ENCODE data around the gene CELF5. TPM values are rescaled to one million over a fixed set of nuclear protein-coding genes. Genes with fewer than 3 reads are reported as not detected.

Gene CELF5
- total and polyA plus RNA-seq, 2 donors (not counting 1 experiment from before 2014, with no cell fraction given) = 0.15 TPM; not detected in 1

DNA sequence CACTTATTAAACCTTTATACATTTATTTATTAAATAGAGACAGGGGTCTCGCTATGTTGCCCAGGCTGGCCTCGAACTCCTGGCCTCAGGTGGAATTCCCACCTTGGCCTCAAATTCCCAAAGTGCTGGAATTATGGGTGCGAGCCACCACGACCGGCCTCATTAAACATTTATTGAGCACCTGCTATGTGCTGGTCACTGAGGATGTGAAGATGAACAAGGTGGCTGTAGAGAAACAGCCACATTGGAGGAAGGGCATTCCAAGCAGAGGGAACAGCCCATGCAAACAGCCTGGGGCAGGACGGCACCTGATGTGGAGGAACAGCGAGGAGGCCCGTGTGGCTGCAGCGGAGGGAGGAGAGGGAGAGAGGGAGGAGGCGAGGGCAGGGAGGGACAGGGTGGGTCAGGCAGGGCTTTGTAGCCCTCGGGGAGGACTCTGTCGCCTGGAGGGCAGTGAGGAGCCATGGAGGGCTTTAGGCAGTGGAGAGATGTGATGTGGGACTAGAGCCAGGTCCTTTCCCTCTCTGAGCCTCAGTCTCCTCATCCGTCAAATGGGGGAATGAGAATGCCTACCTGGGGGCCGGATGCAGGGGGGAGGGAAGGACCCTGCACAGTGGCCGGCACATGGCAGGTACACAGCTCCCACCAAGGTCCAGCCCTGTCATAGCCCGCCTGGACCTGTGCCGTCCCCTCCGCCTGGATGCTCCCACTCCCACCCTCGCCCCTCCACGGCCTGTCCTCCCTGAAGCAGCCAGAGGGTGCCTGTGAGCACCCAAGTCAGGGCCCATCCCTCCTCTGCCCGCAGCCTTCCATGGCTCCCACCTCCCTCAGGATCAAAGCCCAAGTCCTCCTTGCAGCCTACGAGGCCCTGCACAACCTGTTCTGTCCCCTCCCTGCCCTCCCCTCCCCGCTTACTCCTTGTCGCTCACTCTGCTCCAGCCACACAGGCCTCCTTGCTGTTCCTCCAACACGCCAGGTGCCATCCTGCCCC lies 120.4 kb downstream of the CELF5 start:
- H3K9me3 Mint-ChIP-seq (ENCODE audit: insufficient read depth) = no peaks in the 10 kb centered on the region
- Histone ChIP-seq H3K9me3 (ENCODE audit: control extremely low read depth in 1 of 3, control insufficient read depth in 2 of 3, insufficient read depth in 1 of 3, low read length in 2 of 3) (peaks cover 0 to 5% (median 0%) of the 10 kb centered on the region in 3 donors), H3K4me1 (ENCODE audit: control insufficient read depth in 2 of 2, insufficient read depth in 2 of 2, low read length in 2 of 2) (no peaks in the 10 kb centered on the region), H3K27me3 (replicated peaks in 1 of 4; ENCODE audit: control extremely low read depth in 1 of 4, control insufficient read depth in 3 of 4, insufficient read depth in 4 of 4, low read length in 3 of 4) (peaks cover 0 to 3% (median 0%) of the 10 kb centered on the region in 4 experiments), H2AFZ (ENCODE audit: insufficient read depth, low read depth, low read length, poor library complexity, severe bottlenecking) (no peak overlapping the region), H3K9ac (ENCODE audit: low read length) (no peak overlapping the region), H3K27ac (ENCODE audit: low read length in 2 of 2) (no peak overlapping the region), H3K79me2 (ENCODE audit: control insufficient read depth, insufficient read depth, low read length) (no peaks in the 10 kb centered on the region), H3K36me3 (replicated peaks in 1 of 2; ENCODE audit: control extremely low read depth in 1 of 2, control insufficient read depth in 1 of 2, extremely low read depth in 1 of 2, insufficient read depth in 2 of 2, low read length in 1 of 2) (no peaks in the 10 kb centered on the region), H4K20me1 (ENCODE audit: control insufficient read depth, insufficient read depth, low read length, poor library complexity, severe bottlenecking) (no peaks in the 10 kb centered on the region), H3K4me3 (ENCODE audit: control extremely low read depth in 1 of 5, extremely low read depth in 1 of 5, insufficient read depth in 1 of 5, low read depth in 2 of 5, low read length in 4 of 5) (no peak overlapping the region), H3K4me2 (replicated peaks; ENCODE audit: low read depth, low read length, poor library complexity, severe bottlenecking) (no peak overlapping the region)
- H3K27ac Mint-ChIP-seq = no peak overlapping the region
- CTCF ChIA-PET = interaction anchor here (0.6 kb wide), 2 partner anchors 98 to 471 kb away, joined by 3 to 5 read pairs; no protein-coding TSS in a partner anchor
- DNase-seq (no peak), ATAC-seq (ENCODE audit: low read depth) (no peak)
- TF ChIP-seq, protein P1, sequence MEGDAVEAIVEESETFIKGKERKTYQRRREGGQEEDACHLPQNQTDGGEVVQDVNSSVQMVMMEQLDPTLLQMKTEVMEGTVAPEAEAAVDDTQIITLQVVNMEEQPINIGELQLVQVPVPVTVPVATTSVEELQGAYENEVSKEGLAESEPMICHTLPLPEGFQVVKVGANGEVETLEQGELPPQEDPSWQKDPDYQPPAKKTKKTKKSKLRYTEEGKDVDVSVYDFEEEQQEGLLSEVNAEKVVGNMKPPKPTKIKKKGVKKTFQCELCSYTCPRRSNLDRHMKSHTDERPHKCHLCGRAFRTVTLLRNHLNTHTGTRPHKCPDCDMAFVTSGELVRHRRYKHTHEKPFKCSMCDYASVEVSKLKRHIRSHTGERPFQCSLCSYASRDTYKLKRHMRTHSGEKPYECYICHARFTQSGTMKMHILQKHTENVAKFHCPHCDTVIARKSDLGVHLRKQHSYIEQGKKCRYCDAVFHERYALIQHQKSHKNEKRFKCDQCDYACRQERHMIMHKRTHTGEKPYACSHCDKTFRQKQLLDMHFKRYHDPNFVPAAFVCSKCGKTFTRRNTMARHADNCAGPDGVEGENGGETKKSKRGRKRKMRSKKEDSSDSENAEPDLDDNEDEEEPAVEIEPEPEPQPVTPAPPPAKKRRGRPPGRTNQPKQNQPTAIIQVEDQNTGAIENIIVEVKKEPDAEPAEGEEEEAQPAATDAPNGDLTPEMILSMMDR (IDR thresholded peaks at IDR 0.05) = no peak
- no peak for TF ChIP-seq EZH2 (IDR thresholded peaks at IDR 0.05; ENCODE audit: borderline replicate concordance, insufficient read depth, low read depth, low read length, poor library complexity, severe bottlenecking)
- intact Hi-C loops (cut with micrococcal nuclease) = no loop called here
- H3K27me3 Mint-ChIP-seq = no peaks in the 10 kb centered on the region
- H3K4me3 Mint-ChIP-seq = no peak overlapping the region
- POLR2A ChIA-PET = no interaction called here
- 95% methylated on average over 20 of the region's 25 CpGs for WGBS (ENCODE audit: insufficient coverage)
- peaks cover 2% of the 10 kb centered on the region for H3K4me1 Mint-ChIP-seq

Measured in B cell (primary cell).